WTC11 (cell line): Measurements from ENCODE around the gene BTBD1. TPM values are rescaled to one million over a fixed set of nuclear protein-coding genes. Genes with fewer than 3 reads are reported as not detected.
"Not testable (repeated sequence)": the region's sequence is repeated elsewhere in the genome, so short reads cannot be mapped to it uniquely, and the experiment has no call there.

Experiments
- ATAC-seq: fragments of 200-7000 bp; cut with Tn5 transposase; 2 replicates; pipeline ENCODE4 v1.10.0; 2021; ENCODE audit warnings: mild to moderate bottlenecking, moderate library complexity
- CTCF ChIA-PET: fragments of 300-600 bp; sonication (Branson Sonifier 250); formaldehyde crosslinking; loops from one replicate; lab custom pipeline; 2021; ENCODE audit warnings: antibody characterized with exemption; lab: Charles Lee
- POLR2A ChIA-PET: fragments of 350-600 bp; sonication (Branson Sonifier 250); formaldehyde crosslinking; loops from one replicate; lab custom pipeline; 2021; ENCODE audit warnings: antibody characterized with exemption; lab: Charles Lee
- DNase-seq: peaks from one replicate; pipeline ENCODE4 v3.0.0; 2021; ENCODE audit warnings: low spot score
- H3K27ac Mint-ChIP-seq: 2 replicates; pipeline ENCODE4 v1.8.0; 2021; ENCODE audit warnings: mixed read lengths
- H3K27me3 Mint-ChIP-seq: 2 replicates; pipeline ENCODE4 v1.8.0; 2021; ENCODE audit warnings: low read depth, mild to moderate bottlenecking, moderate library complexity, mixed read lengths
- H3K36me3 Mint-ChIP-seq: 2 replicates; pipeline ENCODE4 v1.8.0; 2021; ENCODE audit warnings: mixed read lengths
- H3K4me1 Mint-ChIP-seq: 2 replicates; pipeline ENCODE4 v1.8.0; 2022; ENCODE audit warnings: mixed read lengths
- H3K4me3 Mint-ChIP-seq: 2 replicates; pipeline ENCODE4 v1.8.0; 2021; ENCODE audit warnings: mild to moderate bottlenecking, moderate library complexity, mixed read lengths
- H3K9me3 Mint-ChIP-seq: 2 replicates; pipeline ENCODE4 v1.8.0; 2021; ENCODE audit warnings: mixed read lengths
- ATF1 ChIP-seq: sonication (generic); formaldehyde crosslinking; IDR thresholded peaks from 2 replicates; pipeline ENCODE4 v1.8.1; 2023; ENCODE audit warnings: mild to moderate bottlenecking, moderate library complexity, missing genetic modification reagents
- EMX1 ChIP-seq: fragments of 250-450 bp; sonication (Bioruptor Pico); IDR thresholded peaks from 2 replicates; pipeline ENCODE4 v1.8.0; 2021; ENCODE audit warnings: mild to moderate bottlenecking
- ETV6 ChIP-seq: sonication (generic); formaldehyde crosslinking; IDR thresholded peaks from 2 replicates; pipeline ENCODE4 v1.8.1; 2022; ENCODE audit warnings: mild to moderate bottlenecking, missing genetic modification reagents
- FOXP1 ChIP-seq: sonication (generic); formaldehyde crosslinking; IDR thresholded peaks from 2 replicates; pipeline ENCODE4 v1.8.0; 2022; ENCODE audit warnings: missing genetic modification reagents, mild to moderate bottlenecking, moderate library complexity, borderline replicate concordance
- KAT7 ChIP-seq: sonication (generic); formaldehyde crosslinking; IDR thresholded peaks from 2 replicates; pipeline ENCODE4 v1.8.1; 2023; ENCODE audit warnings: missing genetic modification reagents, mild to moderate bottlenecking, borderline replicate concordance
- NR1H2 ChIP-seq: sonication (generic); formaldehyde crosslinking; IDR thresholded peaks from 2 replicates; pipeline ENCODE4 v1.9.0; 2021; ENCODE audit warnings: mild to moderate bottlenecking, moderate library complexity, missing genetic modification reagents
- RELA ChIP-seq: sonication (generic); formaldehyde crosslinking; IDR thresholded peaks from 2 replicates; pipeline ENCODE4 v1.8.1; 2022; ENCODE audit warnings: missing genetic modification reagents, mild to moderate bottlenecking, borderline replicate concordance
- RORB ChIP-seq: fragments of 250-450 bp; sonication (Bioruptor Pico); IDR thresholded peaks from 2 replicates; pipeline ENCODE4 v1.9.0; 2021; ENCODE audit warnings: mild to moderate bottlenecking
- SMAD3 ChIP-seq: sonication (generic); formaldehyde crosslinking; IDR thresholded peaks from 2 replicates; pipeline ENCODE4 v1.8.0; 2022; ENCODE audit warnings: missing genetic modification reagents, mild to moderate bottlenecking, borderline replicate concordance
- TEAD1 ChIP-seq: sonication (generic); formaldehyde crosslinking; IDR thresholded peaks from 2 replicates; pipeline ENCODE4 v1.8.0; 2022; ENCODE audit warnings: mild to moderate bottlenecking, missing genetic modification reagents
- ZNF232 ChIP-seq: sonication (generic); formaldehyde crosslinking; IDR thresholded peaks from 2 replicates; pipeline ENCODE4 v1.8.0; 2022; ENCODE audit warnings: mild to moderate bottlenecking, missing genetic modification reagents
- total RNA-seq: library from RNA; stranded (reverse); gene quantifications from 3 replicates; pipeline ENCODE4 v1.2.3, GENCODE V29; 2021
- TF ChIP-seq, protein P1 (sequence below): sonication (generic); formaldehyde crosslinking; IDR thresholded peaks from 2 replicates; pipeline ENCODE4 v1.8.0; 2022; ENCODE audit warnings: mild to moderate bottlenecking, missing genetic modification reagents
- TF ChIP-seq, protein P2 (sequence below): sonication (generic); formaldehyde crosslinking; IDR thresholded peaks from 2 replicates; pipeline ENCODE4 v1.8.1; 2023; ENCODE audit warnings: mild to moderate bottlenecking, missing genetic modification reagents
- TF ChIP-seq, protein P3 (sequence below): sonication (generic); formaldehyde crosslinking; IDR thresholded peaks from 2 replicates; pipeline ENCODE4 v1.8.1; 2022; ENCODE audit warnings: low read depth, mild to moderate bottlenecking, moderate library complexity, missing genetic modification reagents, borderline replicate concordance
- TF ChIP-seq, protein P4 (sequence below): sonication (generic); formaldehyde crosslinking; IDR thresholded peaks from 2 replicates; pipeline ENCODE4 v1.8.1; 2023; ENCODE audit warnings: mild to moderate bottlenecking, missing genetic modification reagents, moderate library complexity

BTBD1 gene
- total RNA-seq, 1 experiment from 2014 or later, result 39.6 TPM

DNA sequence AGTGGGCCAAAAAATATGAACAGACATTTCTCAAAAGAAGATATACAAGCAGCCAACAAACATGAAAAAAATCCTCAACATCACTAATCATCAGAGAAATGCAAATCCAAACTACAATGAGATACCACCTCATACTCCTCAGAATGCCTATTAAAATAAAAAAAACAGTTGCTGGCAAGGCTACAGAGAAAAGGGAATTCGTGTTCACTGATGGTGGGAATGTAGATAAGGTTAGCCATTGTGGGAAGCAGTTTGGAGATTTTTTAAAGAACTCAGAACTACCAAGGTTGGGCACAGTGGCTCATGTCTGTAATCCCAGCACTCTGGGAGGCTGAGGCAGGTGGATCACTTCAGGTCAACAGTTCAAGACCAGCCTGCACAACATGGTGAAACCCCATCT lies 27.8 kb downstream of the BTBD1 start (continued):
- TF ChIP-seq KAT7 (CRISPR knock-in tag) (no peak), RORB (CRISPR knock-in tag) (no peak), ATF1 (CRISPR knock-in tag) (no peak)
- TF ChIP-seq, protein P1, sequence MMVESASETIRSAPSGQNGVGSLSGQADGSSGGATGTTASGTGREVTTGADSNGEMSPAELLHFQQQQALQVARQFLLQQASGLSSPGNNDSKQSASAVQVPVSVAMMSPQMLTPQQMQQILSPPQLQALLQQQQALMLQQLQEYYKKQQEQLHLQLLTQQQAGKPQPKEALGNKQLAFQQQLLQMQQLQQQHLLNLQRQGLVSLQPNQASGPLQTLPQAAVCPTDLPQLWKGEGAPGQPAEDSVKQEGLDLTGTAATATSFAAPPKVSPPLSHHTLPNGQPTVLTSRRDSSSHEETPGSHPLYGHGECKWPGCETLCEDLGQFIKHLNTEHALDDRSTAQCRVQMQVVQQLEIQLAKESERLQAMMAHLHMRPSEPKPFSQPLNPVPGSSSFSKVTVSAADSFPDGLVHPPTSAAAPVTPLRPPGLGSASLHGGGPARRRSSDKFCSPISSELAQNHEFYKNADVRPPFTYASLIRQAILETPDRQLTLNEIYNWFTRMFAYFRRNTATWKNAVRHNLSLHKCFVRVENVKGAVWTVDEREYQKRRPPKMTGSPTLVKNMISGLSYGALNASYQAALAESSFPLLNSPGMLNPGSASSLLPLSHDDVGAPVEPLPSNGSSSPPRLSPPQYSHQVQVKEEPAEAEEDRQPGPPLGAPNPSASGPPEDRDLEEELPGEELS, result no peak
- TF ChIP-seq, protein P2, sequence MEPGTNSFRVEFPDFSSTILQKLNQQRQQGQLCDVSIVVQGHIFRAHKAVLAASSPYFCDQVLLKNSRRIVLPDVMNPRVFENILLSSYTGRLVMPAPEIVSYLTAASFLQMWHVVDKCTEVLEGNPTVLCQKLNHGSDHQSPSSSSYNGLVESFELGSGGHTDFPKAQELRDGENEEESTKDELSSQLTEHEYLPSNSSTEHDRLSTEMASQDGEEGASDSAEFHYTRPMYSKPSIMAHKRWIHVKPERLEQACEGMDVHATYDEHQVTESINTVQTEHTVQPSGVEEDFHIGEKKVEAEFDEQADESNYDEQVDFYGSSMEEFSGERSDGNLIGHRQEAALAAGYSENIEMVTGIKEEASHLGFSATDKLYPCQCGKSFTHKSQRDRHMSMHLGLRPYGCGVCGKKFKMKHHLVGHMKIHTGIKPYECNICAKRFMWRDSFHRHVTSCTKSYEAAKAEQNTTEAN (CRISPR knock-in tag), result no peak

DNA sequence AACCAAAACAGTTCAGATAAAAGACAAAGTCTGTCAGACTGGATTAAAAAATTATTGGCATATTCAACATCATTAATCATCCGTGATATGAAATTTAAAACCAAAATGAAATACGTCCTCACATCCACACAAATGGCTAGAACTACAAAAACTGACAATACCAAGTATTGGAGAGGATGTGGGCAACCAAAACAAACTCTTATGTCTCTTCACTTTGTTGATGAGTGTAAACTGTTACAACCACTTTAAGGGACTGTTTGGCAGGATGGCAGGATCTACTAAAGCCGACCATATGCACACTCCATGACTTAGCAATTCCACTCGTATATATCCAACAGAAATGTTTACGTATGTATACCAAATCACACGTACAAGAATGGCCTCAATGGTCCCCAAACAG lies 30.8 kb downstream of the BTBD1 start:
- no peaks in the 10 kb centered on the region for H3K4me1 Mint-ChIP-seq
- H3K4me3 Mint-ChIP-seq, result no peak overlapping the region
- DNase-seq (no peak), ATAC-seq (no peak)
- TF ChIP-seq, protein P3, sequence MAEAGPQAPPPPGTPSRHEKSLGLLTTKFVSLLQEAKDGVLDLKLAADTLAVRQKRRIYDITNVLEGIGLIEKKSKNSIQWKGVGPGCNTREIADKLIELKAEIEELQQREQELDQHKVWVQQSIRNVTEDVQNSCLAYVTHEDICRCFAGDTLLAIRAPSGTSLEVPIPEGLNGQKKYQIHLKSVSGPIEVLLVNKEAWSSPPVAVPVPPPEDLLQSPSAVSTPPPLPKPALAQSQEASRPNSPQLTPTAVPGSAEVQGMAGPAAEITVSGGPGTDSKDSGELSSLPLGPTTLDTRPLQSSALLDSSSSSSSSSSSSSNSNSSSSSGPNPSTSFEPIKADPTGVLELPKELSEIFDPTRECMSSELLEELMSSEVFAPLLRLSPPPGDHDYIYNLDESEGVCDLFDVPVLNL, result no peak
- TF ChIP-seq NR1H2 (CRISPR knock-in tag), result no peak
- no peak for TF ChIP-seq ETV6
- TF ChIP-seq FOXP1 (CRISPR knock-in tag), result no peak
- ChIA-PET CTCF (no interaction called here), POLR2A (no interaction called here)
- H3K27ac Mint-ChIP-seq, result peak overlapping the region; percentile 57; the same call in 1 of the 2 replicates
- peaks cover 9% of the 10 kb centered on the region for H3K9me3 Mint-ChIP-seq
- peaks cover 50% of the 10 kb centered on the region for H3K36me3 Mint-ChIP-seq
- no peaks in the 10 kb centered on the region for H3K27me3 Mint-ChIP-seq

DNA sequence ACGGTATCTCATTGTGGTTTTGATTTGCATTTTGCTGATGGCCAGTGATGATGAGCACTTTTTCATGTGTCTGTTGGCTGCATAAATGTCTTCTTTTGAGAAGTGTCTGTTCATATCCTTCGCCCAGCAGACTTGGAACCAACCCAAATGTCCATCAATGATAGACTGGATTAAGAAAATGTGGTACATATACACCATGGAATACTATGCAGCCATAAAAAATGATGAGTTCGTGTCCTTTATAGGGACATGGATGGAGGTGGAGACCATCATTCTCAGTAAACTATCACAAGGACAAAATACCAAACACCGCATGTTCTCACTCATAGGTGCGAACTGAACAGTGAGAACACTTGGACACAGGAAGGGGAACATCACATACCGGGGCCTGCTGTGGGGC lies 35.8 kb downstream of the BTBD1 start:
- ATAC-seq, H3K27me3 Mint-ChIP-seq, H3K27ac Mint-ChIP-seq, H3K4me1 Mint-ChIP-seq, H3K4me3 Mint-ChIP-seq, DNase-seq, POLR2A ChIA-PET, CTCF ChIA-PET: not testable (repeated sequence)
- H3K36me3 Mint-ChIP-seq, result peaks cover 54% of the 10 kb centered on the region
- peaks cover 12% of the 10 kb centered on the region for H3K9me3 Mint-ChIP-seq

DNA sequence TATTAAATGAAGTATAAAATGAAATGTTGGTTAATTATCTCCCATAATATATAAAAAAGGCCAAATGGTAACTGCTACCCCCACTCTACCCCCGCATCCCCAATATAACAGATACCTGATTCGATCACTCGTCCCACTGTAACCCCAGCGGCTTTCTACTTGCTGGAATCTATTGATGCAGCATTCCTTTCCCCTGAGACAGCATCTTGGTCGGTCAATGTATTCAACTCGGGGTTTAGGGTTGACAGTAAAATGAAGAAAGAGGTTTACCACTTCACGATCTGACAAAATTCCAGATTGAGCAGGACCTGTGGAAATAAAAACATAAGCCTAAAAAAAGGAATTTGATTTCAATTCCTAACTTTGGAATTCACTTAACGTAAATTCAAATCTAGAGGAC lies 37.0 kb downstream of the BTBD1 start:
- Mint-ChIP-seq H3K9me3 (peaks cover 12% of the 10 kb centered on the region), H3K36me3 (peaks cover 54% of the 10 kb centered on the region), H3K4me1 (no peaks in the 10 kb centered on the region), H3K27ac (no peak overlapping the region)
- DNase-seq, result no peak
- ATAC-seq, result no peak
- TF ChIP-seq SMAD3 (CRISPR knock-in tag), result no peak
- no peak for TF ChIP-seq TEAD1 (CRISPR knock-in tag)
- TF ChIP-seq RELA (CRISPR knock-in tag), result no peak
- TF ChIP-seq EMX1, result no peak
- no peak for TF ChIP-seq ZNF232 (CRISPR knock-in tag)
- no peak for TF ChIP-seq ATF1 (CRISPR knock-in tag)
- TF ChIP-seq, protein P4, sequence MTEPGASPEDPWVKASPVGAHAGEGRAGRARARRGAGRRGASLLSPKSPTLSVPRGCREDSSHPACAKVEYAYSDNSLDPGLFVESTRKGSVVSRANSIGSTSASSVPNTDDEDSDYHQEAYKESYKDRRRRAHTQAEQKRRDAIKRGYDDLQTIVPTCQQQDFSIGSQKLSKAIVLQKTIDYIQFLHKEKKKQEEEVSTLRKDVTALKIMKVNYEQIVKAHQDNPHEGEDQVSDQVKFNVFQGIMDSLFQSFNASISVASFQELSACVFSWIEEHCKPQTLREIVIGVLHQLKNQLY, result no peak
- TF ChIP-seq, all 79 proteins: peak for 0
- Mint-ChIP-seq H3K27me3 (no peaks in the 10 kb centered on the region), H3K4me3 (no peak overlapping the region)
- CTCF ChIA-PET, result no interaction called here
- POLR2A ChIA-PET, result no interaction called here
